Fibroblast of pulmonary artery (primary cell): ENCODE results near the gene SORBS1.
A peak's percentile ranks its signal among the peaks of the same experiment; 100 is the strongest.

ENCODE experiments used
- DNase-seq: peaks from one replicate; pipeline ENCODE4 v3.0.0-alpha.2; 2010; ENCODE audit warnings: low read depth
- H3K4me3 ChIP-seq: replicated peaks from 2 replicates; pipeline ENCODE4 v1.5.1; 2011; ENCODE audit warnings: low read depth, mild to moderate bottlenecking, control low read depth, low read length, moderate library complexity
- CTCF ChIP-seq: IDR thresholded peaks from 2 replicates; pipeline ENCODE4 v1.5.1; 2011; ENCODE audit warnings: mild to moderate bottlenecking, control low read depth, low read length, inconsistent platforms; ENCODE audit errors: missing control alignments

Gene SORBS1

GRCh38 chr10:95559896-95560277 lies 1.3 kb downstream of the SORBS1 start:
- DNase-seq, result no peak
- TF ChIP-seq CTCF, result no peak
- H3K4me3 ChIP-seq, result peak overlapping the region; percentile 88

- TF ChIP-seq CTCF, result no peak
- DNase-seq, result no peak
- no peak overlapping the region for H3K4me3 ChIP-seq
Observed at GRCh38 chr10:95559471-95559870, 1.7 kb downstream of the SORBS1 start.

- no peak for TF ChIP-seq CTCF
- H3K4me3 ChIP-seq, result no peak overlapping the region
- DNase-seq, result no peak
Observed at GRCh38 chr10:95558593-95559320, 2.4 kb downstream of the SORBS1 start.

- H3K4me3 ChIP-seq, result no peak overlapping the region
- TF ChIP-seq CTCF, result no peak
- DNase-seq, result no peak
Observed at GRCh38 chr10:95556994-95557767, 4.0 kb downstream of the SORBS1 start.

GRCh38 chr10:95553674-95554073 lies 7.5 kb downstream of the SORBS1 start:
- DNase-seq, result no peak
- no peak overlapping the region for H3K4me3 ChIP-seq
- TF ChIP-seq CTCF, result no peak

- no peak for DNase-seq
- no peak overlapping the region for H3K4me3 ChIP-seq
- no peak for TF ChIP-seq CTCF
Observed at GRCh38 chr10:95552679-95553342, 8.4 kb downstream of the SORBS1 start.
